ENCODE measurements around the gene THUMPD3. TPM values are rescaled to one million over a fixed set of nuclear protein-coding genes. Genes with fewer than 3 reads are reported as not detected.

THUMPD3 gene
- total RNA-seq, 2 experiments from 2014 or later, result 63.0 to 65.5 TPM

GRCh38 chr3:9392041-9392440, 29.2 kb downstream of the THUMPD3 start:
- ChIA-PET POLR2A (no interaction called here), CTCF (no interaction called here)

DNA sequence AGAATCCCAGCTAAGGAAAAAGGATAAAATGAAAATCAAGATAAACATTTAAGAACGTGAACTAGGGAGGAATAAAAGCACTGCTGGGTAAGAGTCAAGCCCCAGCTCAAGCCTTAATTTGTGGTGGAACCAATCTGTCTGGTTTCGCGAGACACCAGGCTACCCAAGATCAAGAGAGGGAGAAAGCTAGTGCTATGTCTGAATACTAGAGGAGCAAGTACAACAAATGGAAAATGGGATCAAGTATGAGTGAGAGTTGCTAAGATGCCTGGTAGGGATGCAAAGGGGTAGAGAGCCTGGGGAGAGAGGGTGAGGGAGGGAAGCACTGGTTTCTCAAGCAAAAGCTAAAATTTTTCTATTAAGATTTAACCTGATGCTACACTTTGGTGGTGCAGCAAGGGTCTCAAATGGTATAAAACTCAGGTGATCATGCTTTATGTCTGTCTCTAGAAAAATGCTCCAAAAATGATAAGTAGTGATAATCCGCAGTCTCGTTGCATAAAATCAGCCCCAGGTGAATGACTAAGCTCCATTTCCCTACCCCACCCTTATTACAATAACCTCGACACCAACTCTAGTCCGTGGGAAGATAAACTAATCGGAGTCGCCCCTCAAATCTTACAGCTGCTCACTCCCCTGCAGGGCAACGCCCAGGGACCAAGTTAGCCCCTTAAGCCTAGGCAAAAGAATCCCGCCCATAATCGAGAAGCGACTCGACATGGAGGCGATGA, 32.9 kb downstream of the THUMPD3 start:
- ChIA-PET POLR2A (interaction anchor here (0.8 to 5.5 kb wide), 3 partner anchors 12 to 33 kb away, joined by 3 to 57 read pairs (median 3); partner anchors contain the start of gene THUMPD3), CTCF (interaction anchor here (1.1 kb wide), 1 partner anchor 33 kb away, joined by 3 read pairs; the partner anchor contains the start of gene THUMPD3)

DNA sequence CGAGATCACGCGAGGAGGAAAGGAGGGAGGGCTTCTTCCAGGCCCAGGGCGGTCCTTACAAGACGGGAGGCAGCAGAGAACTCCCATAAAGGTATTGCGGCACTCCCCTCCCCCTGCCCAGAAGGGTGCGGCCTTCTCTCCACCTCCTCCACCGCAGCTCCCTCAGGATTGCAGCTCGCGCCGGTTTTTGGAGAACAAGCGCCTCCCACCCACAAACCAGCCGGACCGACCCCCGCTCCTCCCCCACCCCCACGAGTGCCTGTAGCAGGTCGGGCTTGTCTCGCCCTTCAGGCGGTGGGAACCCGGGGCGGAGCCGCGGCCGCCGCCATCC, 33.4 kb downstream of the THUMPD3 start:
- POLR2A ChIA-PET, result interaction anchor here (0.6 to 5.5 kb wide), 7 partner anchors 12 to 449 kb away, joined by 3 to 57 read pairs (median 3); partner anchors contain the start of genes ARPC4, MTMR14, TADA3 and THUMPD3
- CTCF ChIA-PET, result interaction anchor here (0.6 to 1.1 kb wide), 4 partner anchors 8 to 45 kb away, joined by 3 to 4 read pairs (median 3); partner anchors contain the start of gene THUMPD3

- ChIA-PET POLR2A (interaction anchor here (0.6 to 5.5 kb wide), 7 partner anchors 10 to 448 kb away, joined by 3 to 57 read pairs (median 4); partner anchors contain the start of genes ARPC4, MTMR14, TADA3 and THUMPD3), CTCF (interaction anchor here (0.6 to 1.1 kb wide), 4 partner anchors 9 to 45 kb away, joined by 3 to 4 read pairs (median 3); partner anchors contain the start of gene THUMPD3)
Measured at GRCh38 chr3:9396632-9397331, 33.9 kb downstream of the THUMPD3 start.

DNA sequence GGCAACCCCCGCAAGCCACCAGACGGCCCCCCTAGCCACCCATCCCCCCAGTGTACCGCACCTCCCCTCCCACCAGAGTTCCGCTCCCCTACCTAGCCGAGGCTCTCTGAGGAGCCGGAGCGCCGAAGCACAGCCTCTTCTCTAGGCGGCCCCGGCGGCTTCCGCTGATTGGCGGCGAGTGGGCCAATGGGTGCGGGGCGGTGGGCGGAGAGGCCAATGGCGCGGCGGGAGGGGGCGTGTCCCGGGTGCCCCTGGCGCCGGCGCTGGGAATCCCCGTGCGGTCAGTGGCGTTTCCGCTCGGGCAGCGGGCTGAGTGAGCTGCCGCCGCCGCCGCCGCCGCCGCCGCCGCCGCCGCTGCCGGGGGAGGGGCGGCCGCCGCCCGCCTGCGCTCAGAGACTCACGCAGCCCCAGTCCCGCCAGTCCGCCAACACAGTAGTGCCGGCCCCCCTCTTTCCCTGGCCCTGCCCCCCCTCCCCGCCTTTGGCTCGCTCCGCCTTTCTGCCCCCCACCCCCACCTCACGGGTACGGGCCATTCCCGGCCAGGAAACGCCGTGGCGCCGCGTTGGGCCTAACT, 34.6 kb downstream of the THUMPD3 start, which contains the start of gene SETD5:
Gene SETD5 (plus strand): TSS at position 284 of the 574 bp plus-strand sequence. CDS start 31,324 bp downstream, outside the sequence.
- POLR2A ChIA-PET, result interaction anchor here (0.6 to 5.5 kb wide), 8 partner anchors 9 to 395 kb away, joined by 3 to 57 read pairs (median 4); partner anchors contain the start of genes ARPC4, MTMR14, TADA3 and THUMPD3
- CTCF ChIA-PET, result interaction anchor here (1.0 kb wide), 1 partner anchor 19 kb away, joined by 4 read pairs; no protein-coding TSS in a partner anchor

GRCh38 chr3:9397906-9398699, 35.2 kb downstream of the THUMPD3 start:
- CTCF ChIA-PET, result no interaction called here
- POLR2A ChIA-PET, result interaction anchor here (0.6 to 5.5 kb wide), 5 partner anchors 15 to 296 kb away, joined by 3 to 57 read pairs (median 5); partner anchors contain the start of gene THUMPD3

DNA sequence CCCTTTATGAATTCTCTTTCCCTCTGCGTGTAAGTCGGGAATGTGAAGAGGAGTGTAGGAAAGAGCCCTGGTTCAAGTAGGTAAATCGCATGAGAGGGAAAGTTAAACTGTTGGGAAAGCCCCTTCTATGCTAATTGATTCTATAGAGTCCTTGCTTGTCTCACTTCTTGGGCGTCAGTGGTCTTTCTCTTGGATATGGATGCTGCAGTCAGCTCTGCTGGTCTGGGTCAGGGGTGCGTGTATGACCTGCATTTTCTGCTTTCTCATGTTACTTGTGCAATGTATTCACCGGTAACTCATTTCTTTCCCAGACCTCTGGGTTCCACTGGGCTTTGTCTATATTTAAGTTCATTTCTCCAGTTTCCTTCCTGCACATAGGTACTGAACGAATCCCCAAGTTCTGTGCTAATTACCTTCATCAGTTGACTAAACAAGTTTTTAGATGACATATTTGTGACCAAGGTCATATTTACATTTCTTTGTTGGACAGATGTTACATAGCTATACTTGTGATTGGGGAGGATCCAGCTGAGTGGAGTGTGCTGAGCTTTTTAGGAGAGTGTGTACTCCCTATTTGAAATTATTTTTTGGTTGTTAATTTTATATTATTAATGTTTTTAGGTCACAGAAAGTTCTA, 36.0 kb downstream of the THUMPD3 start:
- POLR2A ChIA-PET, result interaction anchor here (0.5 to 5.5 kb wide), 3 partner anchors 21 to 56 kb away, joined by 3 to 57 read pairs (median 6); partner anchors contain the start of gene THUMPD3
- CTCF ChIA-PET, result interaction anchor here (0.6 to 1.4 kb wide), 3 partner anchors 14 to 45 kb away, joined by 3 to 4 read pairs (median 3); no protein-coding TSS in a partner anchor

DNA sequence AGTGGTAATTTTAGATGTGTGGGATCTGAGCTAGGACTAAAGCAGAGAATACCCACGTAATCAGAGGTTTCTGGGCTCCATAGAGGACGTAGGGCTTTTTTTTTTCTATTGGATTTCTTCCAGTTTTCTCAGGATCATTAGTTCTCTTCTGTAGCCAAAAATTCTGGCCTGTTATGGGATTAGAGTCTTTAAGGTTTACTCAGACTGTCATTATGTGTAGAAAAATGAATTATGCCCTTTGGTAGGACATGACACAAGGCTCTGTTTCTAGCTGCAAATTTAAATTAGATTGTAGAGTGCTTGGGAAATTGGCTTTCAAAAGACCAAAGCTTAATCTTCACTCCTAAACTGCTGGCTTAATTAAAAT, 36.5 kb downstream of the THUMPD3 start:
- ChIA-PET POLR2A (interaction anchor here (0.9 to 5.5 kb wide), 2 partner anchors 21 to 37 kb away, joined by 3 to 57 read pairs; partner anchors contain the start of gene THUMPD3), CTCF (interaction anchor here (0.6 to 1.4 kb wide), 3 partner anchors 15 to 45 kb away, joined by 3 to 4 read pairs (median 3); no protein-coding TSS in a partner anchor)

- CTCF ChIA-PET, result interaction anchor here (0.6 to 1.4 kb wide), 2 partner anchors 15 to 44 kb away, joined by 3 read pairs; no protein-coding TSS in a partner anchor
- POLR2A ChIA-PET, result interaction anchor here (0.7 to 5.5 kb wide), 2 partner anchors 22 to 37 kb away, joined by 3 to 57 read pairs; partner anchors contain the start of gene THUMPD3
Measured at GRCh38 chr3:9399746-9400145, 36.9 kb downstream of the THUMPD3 start.

- POLR2A ChIA-PET, result interaction anchor here (5.5 kb wide), 1 partner anchor 38 kb away, joined by 57 read pairs; the partner anchor contains the start of gene THUMPD3
- CTCF ChIA-PET, result no interaction called here
Measured at GRCh38 chr3:9400616-9401015, 37.8 kb downstream of the THUMPD3 start.

GRCh38 chr3:9401986-9402385, 39.1 kb downstream of the THUMPD3 start:
- ChIA-PET POLR2A (no interaction called here), CTCF (interaction anchor here (0.6 kb wide), 1 partner anchor 238 kb away, joined by 3 read pairs; no protein-coding TSS in a partner anchor)

GRCh38 chr3:9402410-9403228, 39.8 kb downstream of the THUMPD3 start:
- ChIA-PET CTCF (interaction anchor here (0.6 kb wide), 1 partner anchor 239 kb away, joined by 3 read pairs; no protein-coding TSS in a partner anchor), POLR2A (interaction anchor here (0.5 to 0.9 kb wide), 2 partner anchors 13 to 67 kb away, joined by 3 to 6 read pairs; no protein-coding TSS in a partner anchor)

DNA sequence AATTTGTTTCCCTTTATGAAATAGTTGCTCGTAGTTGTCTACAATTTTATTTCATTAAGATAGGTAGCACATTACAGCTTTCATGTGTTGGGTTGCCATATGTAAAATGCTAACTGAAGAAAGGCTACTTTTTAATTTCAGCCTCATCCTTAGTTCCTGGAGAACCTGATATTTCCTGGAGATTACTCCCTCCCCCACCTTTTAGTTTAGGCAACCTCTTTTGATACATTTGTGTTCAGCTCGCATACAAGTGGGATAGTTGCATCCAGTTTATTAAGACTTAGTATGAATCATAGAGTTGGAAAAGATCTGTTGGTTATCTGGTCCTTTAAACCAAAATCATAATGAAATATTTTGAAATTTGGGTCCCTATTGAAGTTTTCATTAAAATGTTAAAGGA, 40.6 kb downstream of the THUMPD3 start:
- ChIA-PET CTCF (no interaction called here), POLR2A (no interaction called here)

GRCh38 chr3:9404680-9405079, 41.8 kb downstream of the THUMPD3 start:
- POLR2A ChIA-PET, result no interaction called here
- CTCF ChIA-PET, result no interaction called here

DNA sequence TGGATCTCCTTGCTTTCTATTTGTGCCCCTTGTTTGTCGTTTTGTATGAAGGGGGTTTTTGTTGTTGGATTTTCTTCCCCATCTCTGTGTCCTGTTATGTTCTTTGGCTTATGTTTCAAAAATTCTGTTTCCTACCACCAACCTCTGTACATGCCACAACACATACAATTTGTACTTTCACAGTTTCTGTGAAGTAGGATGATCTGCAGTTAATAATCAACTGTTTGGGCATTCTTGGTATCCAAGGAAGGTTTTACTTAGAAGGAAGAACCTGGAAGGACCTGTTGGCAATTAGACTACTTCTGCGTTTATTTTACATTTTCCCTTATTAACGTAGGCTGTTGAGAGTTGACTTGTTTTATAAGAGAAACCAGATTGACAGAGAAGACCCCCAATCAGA, 42.9 kb downstream of the THUMPD3 start:
- ChIA-PET CTCF (no interaction called here), POLR2A (no interaction called here)

- ChIA-PET POLR2A (interaction anchor here (1.0 kb wide), 1 partner anchor 10 kb away, joined by 3 read pairs; the partner anchor contains the start of gene SETD5), CTCF (no interaction called here)
Measured at GRCh38 chr3:9406856-9407626, 44.2 kb downstream of the THUMPD3 start.

All from activated CD8-positive, alpha-beta memory T cell treated with anti-CD3 and anti-CD28 coated beads for 36 hours (primary cell).